Epithelial cell of umbilical artery (primary cell): ENCODE results near the gene TAS2R10. TPM values are rescaled to one million over a fixed set of nuclear protein-coding genes. Genes with fewer than 3 reads are reported as not detected.

Experiments
- total RNA-seq: library from RNA; depleted of rRNA; stranded (reverse); fragments of >200 nt; gene quantifications from 2 replicates; pipeline ENCODE4 v1.2.3, GENCODE V29; 2014

TAS2R10 gene, protein sequence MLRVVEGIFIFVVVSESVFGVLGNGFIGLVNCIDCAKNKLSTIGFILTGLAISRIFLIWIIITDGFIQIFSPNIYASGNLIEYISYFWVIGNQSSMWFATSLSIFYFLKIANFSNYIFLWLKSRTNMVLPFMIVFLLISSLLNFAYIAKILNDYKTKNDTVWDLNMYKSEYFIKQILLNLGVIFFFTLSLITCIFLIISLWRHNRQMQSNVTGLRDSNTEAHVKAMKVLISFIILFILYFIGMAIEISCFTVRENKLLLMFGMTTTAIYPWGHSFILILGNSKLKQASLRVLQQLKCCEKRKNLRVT
- total RNA-seq: 0.97 and 1.7 TPM in 2 replicates

DNA sequence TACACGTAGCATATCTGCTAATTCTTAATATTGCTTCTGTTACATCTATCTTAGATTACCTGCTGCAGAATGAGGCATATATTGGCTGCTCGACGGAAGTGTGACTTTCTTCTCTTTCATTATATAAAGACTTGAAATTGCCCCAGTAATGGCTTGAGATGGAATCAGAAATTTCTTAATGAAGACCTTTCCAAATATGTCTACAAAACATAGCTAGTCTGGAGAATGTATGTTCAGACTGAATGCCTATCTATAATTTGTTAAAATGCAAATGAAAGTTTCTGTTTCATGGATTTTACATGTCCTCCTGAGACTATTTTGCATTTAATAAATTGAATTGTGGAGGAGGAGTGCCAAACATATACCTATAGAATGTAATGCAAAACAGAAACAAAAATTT, at the start of gene TAS2R10:
TAS2R10 (minus strand) TSS at position 101 of the 400 bp plus-strand sequence; CDS start at position 12, 89 bp downstream.

DNA sequence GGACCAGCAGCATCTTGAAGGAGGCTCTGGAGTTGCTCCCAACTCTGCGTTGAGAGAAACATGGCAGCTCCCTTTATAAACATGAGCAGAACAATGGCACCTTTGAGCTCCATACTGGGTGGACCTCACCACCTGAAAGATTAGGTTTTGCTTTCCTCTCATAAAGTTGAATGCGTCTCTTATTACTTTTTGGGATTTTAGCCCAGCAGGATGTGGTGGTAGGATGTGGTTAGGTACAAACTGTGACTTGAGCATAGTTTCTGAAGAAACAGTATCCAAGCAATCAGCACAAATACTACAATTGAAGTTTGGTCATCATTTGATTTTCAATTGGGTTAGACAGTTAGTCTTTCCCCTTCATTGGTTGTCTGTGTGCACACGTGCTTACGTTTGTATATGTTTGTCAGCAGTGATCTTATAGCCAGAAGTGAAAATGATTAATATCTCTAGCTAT, 23.3 kb upstream of the TAS2R10 start, which contains the start of gene PRR4:
PRR4 (minus strand) TSS at position 51 of the 454 bp plus-strand sequence; CDS start at position 13, 38 bp downstream.

DNA sequence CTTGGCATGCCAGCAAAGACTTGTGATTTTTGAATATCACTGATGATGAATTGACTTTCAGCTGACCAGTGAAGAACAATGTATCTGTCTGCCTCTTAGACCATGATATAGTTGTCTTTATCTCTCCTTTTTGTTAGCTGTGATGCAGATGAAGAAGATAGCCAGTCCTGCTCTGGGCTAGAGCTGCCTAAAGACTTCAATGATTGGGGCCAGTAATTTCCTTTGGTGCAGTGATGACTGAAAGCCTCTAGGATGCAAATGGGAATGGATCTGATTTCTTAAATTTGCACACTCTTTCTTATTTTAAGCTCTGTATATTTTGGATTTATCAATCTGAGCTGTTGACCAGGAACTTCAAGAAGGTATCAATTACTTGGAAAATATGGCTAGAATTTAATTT, 16.1 kb downstream of the TAS2R10 start, which contains the start of gene TAS2R9:
TAS2R9 (minus strand) TSS at position 101 of the 400 bp plus-strand sequence; CDS start at position 8, 93 bp downstream.

DNA sequence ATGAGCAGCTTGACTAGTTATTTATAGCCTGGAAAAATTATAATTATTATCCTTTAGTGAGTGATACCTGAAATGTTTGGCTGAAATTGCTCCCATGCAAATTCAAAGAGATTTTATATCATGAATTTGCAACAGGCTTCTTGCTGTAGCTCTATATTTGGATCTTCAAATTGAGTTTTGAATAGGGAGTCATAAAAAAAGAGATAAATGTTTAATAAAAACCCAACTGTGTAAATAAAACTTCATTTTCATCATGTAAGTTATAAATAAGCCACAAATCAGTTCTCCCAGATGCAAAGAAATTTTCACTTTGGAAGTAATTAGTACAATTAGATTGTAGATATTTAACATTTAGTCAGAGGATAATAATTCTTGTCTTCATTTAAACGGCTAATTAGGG, 19.0 kb downstream of the TAS2R10 start, which contains the start of gene TAS2R8:
TAS2R8 (minus strand) TSS at position 101 of the 400 bp plus-strand sequence. CDS start 306 bp downstream, outside the sequence.

DNA sequence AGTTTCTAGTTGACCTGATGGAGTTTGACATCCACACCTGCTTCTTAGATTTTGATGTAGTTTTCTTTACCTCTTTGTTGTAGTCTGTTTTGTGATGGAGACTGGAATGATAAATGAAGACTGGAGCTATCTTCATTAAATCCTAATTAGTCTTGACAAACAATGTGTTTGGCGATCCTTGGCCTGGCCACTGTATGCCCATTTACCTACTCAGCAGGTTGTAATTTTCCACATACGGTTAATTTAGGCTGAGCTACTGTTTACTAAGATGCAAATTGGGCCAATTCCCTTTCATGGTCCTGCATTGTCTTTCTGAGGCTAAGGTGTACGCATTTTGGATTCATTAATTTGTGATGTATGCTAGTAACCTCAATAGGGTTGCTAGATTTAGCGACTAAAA, 23.6 kb downstream of the TAS2R10 start, which contains the start of gene TAS2R7:
TAS2R7 (minus strand) TSS at position 41 of the 400 bp plus-strand sequence. CDS start 57 bp downstream, outside the sequence.

Other genes with a start within 250 kb of the TAS2R10 start
- gene MAGOHB, start 212.7 kb downstream of the TAS2R10 start, total RNA-seq: 16.2 and 21.4 TPM in 2 replicates
- 5.0 and 14.3 TPM in 2 replicates for gene STYK1, start 152.3 kb downstream of the TAS2R10 start, total RNA-seq
- 156 and 217 TPM in 2 replicates for gene YBX3, start 103.0 kb downstream of the TAS2R10 start, total RNA-seq
- gene TAS2R7, start 23.7 kb downstream of the TAS2R10 start, total RNA-seq: not detected in 2 replicates
- not detected in 2 replicates for gene TAS2R8, start 19.1 kb downstream of the TAS2R10 start, total RNA-seq
- gene TAS2R9, start 16.2 kb downstream of the TAS2R10 start, total RNA-seq: 0.32 TPM in 1 of 2 replicates, not detected in the other
- gene PRR4, start 23.1 kb upstream of the TAS2R10 start, total RNA-seq: 0.61 TPM in 1 of 2 replicates, not detected in the other
- gene PRH1, start 57.9 kb upstream of the TAS2R10 start, total RNA-seq: 9.1 and 12.6 TPM in 2 replicates
- gene TAS2R13, start 83.2 kb upstream of the TAS2R10 start, total RNA-seq: 0.32 and 1.8 TPM in 2 replicates
- not detected in 2 replicates for gene PRH2, start 102.9 kb upstream of the TAS2R10 start, total RNA-seq
- 1.3 and 2.4 TPM in 2 replicates for gene TAS2R14, start 112.9 kb upstream of the TAS2R10 start, total RNA-seq
- 1.9 and 2.1 TPM in 2 replicates for gene TAS2R50, start 160.6 kb upstream of the TAS2R10 start, total RNA-seq
- gene TAS2R20, start 171.9 kb upstream of the TAS2R10 start, total RNA-seq: 1.6 and 2.4 TPM in 2 replicates
- gene TAS2R19, start 196.3 kb upstream of the TAS2R10 start, total RNA-seq: 4.0 and 5.5 TPM in 2 replicates
- gene TAS2R31, start 205.0 kb upstream of the TAS2R10 start, total RNA-seq: 5.2 and 6.8 TPM in 2 replicates
- gene TAS2R46, start 235.9 kb upstream of the TAS2R10 start, total RNA-seq: 2.1 and 3.2 TPM in 2 replicates